Stimulated activated CD8-positive, alpha-beta memory T cell treated with anti-CD3 and anti-CD28 coated beads, Interleukin-4, amount 100 ng/mL, for 4 hours (primary cell): Measurements from ENCODE around the gene MRPL52.
"Not testable (repeated sequence)": the region's sequence is repeated elsewhere in the genome, so short reads cannot be mapped to it uniquely, and the experiment has no call there.

ENCODE experiments used
- DNase-seq, 2 donors: peaks; one replicate each; pipeline ENCODE4 v3.0.0-alpha.2; 2020; ENCODE audit warnings: low read depth in 2 of 2, low spot score in 1 of 2

MRPL52 gene

DNA sequence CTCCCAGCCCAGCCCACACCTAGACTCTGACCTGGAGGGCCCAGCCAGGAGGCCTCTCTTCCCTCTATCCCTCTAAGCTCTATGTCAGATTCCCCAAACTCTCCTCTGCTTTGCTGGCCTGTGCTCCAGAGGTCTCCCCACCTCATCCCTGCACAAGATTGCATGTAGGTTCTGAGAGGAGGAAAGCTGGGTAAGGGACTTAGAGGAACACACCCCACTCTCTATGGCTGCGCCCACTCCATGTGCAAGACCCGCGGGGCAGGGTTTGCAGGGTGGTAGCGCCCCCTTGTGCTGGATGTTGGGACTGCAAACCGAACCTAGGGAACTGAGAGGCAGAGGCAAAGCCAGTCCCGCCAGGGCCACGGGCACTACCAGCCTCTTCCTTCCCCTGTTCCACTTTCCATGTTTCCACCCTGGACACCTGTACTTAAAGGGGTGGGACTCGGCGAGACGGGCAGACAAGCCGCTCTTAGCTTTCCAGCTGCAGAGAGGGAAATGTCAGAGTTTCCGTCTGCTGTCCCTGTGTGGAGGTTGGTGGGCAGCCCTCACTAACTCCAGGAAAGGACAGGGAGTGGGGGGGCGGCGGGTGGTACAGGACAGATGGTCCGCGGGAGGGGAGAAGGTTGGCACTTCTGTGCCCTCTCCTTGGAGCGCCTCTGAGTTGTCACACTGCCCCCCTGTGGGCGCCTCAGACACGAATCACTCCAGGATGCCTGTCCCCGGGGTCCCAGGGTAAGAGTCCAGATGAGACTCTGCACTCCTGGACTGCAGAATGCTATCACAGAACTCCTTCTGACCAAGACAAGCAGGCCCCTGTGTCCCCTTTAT lies 23.5 kb downstream of the MRPL52 start:
- peak; percentile 79 to 98 for DNase-seq

DNA sequence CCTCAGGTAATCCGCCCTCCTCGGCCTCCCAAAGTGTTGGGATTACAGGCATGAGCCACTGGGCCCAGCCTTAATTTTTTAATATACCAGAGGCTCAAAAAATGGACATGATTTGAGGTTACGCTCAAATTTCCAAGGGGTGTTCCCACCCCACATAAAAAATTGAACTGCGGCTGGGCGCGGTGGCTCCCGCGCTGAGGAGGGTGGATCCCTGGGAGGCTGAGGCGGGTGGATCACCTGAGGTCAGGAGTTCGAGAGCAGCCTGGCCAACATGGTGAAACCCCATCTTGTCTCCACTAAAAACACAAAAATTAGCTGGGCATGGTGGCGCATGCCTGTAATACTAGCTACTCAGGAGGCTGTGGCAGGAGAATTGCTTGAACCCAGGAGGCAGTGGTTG lies 24.6 kb downstream of the MRPL52 start:
- not testable (repeated sequence) for DNase-seq

DNA sequence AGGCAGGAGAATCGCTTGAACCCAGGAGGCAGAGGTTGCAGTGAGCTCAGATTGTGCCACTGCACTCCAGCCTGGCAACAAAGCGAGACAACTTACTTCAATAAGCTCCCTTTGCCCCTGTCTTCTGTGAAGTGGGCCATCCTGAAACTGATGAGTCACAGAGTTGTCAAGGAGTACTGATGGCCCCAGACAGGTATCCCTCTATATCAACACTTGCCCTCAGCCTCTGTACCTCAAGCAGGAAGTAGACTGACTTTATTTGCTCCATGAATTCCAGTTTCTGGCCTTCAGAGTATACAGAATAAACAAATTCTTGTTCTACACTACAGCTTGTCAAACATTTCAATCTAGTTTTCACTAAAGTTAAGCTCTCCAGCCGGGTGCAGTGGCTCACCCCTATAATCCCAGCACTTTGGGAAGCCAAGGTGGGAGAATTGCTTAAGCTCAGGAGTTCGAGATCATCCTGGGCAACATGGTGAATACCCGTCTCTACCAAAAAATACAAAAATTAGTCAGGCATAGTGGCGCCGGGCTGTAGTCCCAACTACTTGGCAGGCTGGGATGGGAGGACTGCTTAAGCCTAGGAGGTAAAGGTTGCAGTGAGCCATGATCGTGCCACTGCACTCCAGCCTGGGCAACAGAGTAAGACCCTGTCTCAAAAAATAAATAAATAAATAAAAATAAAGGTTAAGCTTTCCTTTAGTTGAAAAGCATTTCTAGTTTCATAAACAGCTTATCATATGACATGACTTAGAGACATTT lies 25.5 kb downstream of the MRPL52 start:
- DNase-seq, result no peak

DNA sequence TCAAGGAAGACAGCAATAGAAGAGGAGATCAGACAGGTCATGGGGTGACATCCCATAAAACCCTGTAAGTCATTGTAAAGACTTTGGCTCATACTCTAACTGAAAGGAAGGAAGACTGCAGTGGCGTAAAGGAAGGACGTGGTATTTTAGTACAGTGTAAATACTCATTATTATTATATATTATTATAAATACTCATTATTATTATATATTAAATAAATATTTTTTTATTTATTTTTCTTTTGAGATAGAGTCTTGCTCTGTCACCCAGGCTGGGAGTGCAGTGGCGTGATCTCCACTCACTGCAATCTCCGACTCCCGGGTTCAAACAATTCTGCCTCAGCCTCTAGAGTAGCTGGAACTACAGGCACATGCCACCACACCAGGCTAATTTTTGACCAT lies 26.7 kb downstream of the MRPL52 start:
- no peak for DNase-seq

DNA sequence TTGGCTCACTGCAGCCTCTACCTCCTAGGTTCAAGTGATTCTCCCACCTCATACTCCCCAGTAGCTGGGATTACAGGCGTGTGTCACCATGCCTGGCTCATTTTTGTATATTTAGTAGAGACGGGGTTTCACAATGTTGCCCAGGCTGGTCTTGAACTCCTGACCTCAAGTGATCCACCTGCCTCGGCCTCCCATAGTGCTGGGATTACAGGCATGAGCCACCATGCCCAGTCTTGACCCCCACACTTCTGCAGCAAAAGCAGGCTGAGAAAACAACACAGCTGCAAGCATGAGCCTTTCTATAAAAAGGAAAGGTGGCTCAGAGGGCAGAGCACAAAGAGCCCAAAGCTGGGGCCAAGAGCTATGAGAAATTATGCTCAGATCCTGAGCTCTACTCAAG lies 30.7 kb downstream of the MRPL52 start:
- DNase-seq, result not testable (repeated sequence)

DNA sequence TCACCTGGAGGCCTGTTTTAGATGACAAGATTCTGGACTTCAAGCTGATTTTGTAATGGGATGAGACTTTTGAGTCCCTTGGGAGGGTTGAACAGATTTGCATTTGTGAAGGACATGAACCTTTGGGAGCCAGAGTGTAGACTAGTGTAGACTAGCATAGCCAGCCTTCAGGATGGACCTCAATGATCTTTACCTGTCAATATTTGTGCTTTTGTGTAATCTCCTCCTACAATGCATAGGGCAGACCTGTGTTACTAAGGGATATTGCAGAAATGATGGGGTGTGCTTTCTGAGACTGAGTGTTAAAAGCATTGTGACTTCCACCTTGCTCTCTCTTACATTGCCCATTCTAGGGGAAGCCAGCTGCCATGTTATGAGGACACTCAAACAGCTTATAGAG lies 32.0 kb downstream of the MRPL52 start:
- no peak for DNase-seq

DNA sequence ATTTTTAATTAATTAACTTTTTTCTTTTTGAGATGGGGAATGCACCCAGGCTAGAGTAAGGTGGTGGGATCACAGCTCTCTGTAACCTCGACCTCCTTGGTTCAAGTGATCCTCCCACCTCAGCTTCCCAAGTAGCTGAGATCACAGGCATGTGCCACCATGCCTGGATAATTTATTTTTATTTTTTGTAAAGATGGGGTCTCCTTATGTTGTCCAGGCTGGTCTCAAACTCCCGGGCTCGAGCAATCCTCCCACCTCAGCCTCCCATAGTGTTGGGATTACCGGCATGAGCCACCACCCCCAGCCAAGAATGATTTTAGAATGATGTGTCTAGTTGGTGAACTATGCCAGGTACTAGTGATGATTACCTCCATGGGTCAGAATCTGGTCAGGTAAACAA lies 35.3 kb downstream of the MRPL52 start:
- DNase-seq, result no peak

DNA sequence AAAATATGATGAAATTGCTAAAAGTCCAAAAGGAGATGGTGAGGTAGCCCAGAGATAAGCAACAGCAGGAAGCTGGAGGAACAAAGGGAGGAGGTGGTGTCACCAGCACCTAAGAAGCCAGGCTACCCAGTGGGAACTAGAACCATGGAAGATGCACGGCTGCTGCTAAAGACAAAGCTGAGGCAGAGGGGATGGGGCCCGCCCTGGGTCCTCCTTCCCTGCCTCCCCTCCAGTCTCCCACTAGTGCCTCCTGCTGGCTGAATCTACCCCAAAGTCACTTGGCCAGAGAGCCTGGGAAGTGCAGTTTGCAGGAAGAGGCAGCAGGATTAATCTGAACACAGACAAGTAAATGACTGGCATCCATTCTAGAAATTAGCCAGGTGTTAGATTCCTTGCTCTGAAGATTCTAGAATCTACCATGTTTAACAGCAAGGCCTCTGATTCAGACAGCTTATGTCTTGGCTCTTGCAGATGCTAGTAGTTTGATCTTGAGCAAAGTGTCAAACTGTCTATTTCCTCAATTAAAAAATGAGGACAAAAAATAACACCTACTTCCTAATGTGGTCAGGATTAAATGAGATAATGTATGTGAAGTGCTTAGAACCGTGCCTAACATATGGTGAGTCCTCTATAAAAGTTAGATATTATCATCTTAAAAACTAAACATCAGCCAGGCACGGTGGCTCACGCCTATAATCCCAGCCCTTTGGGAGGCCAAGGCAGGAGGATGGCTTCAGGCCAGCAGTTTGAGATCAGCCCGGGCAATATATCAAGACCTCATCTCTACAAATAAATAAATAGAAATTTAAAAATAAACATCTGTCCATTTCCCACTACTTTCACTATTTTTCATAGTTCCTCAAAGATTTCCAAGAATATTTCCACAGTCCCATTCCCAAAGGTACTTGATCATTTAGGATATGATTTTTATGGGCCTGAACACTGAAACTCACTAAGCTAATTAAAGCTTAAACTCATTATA lies 36.0 kb downstream of the MRPL52 start:
- no peak for DNase-seq

DNA sequence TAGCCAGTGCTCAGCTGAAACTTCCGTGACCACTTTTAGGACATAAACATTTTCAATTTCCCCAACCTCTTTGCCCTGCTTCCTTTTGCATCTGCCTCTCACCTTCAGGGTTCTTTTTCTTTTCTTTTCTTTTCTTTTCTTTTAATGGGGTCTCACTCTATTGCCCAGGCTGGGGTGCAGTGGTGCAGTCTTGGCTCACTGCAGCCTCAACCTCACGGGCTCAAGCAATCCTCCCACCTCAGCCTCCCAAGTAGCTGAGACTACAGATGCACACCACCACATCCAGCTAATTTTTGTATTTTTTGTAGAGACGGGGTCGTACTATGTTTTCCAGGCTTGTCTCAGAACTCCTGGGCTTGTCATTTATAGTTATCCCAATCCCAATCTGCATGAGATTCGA lies 37.2 kb downstream of the MRPL52 start:
- no peak for DNase-seq

DNA sequence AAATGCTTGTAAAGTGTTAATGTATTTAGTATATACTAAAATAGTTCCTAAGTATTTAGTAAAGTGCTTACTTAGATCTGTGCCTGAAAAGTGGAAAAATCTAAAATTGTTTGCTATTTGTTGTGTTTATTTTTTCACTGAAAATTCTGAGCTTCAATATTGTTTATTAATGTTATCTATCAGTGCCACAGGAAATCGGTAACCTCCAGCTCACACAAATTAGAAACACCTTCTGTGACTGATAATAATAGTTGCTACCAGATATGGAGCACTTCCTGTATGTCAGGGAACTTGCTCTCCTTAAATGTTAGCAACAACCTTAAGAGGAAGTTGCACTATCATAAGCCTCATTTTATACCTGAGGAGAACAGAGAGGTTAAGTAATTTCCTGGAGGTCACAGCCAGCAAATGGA lies 41.1 kb downstream of the MRPL52 start:
- no peak for DNase-seq

DNA sequence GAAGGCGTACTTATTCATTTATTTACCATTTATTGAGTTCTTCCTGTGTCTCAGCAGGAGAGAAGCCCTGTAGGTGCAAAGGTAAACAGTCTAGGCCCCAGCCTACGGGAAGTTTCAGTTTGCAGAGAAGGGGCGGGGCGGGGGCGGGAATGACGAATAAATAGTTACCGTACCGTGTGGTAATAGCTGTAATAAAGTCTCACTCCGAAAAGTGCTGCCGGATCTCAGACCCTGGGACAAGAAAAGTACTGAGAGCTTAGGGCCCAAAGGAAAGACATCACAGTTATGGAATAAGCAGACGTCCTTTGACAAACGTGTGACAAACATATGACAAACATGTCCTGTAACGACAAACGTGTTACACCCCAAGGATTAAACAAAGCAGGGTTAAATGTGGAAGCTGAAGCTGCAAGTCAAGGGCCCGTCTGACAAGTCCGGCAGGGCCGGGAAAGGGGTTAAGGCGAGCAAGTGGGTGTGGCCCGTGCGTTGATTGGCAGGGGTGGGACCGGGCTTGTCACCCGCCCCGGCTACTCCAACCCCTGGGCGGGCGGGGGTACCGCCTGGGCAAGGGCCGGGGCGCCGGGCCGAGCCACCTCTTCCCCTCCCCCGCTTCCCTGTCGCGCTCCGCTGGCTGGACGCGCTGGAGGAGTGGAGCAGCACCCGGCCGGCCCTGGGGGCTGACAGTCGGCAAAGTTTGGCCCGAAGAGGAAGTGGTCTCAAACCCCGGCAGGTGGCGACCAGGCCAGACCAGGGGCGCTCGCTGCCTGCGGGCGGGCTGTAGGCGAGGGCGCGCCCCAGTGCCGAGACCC lies 41.7 kb downstream of the MRPL52 start, which contains the start of gene LRP10:
TSS of gene LRP10 (plus strand) at position 517 of the 809 bp plus-strand sequence. CDS start 564 bp downstream, outside the sequence.
- peak; percentile 48 to 52 for DNase-seq

DNA sequence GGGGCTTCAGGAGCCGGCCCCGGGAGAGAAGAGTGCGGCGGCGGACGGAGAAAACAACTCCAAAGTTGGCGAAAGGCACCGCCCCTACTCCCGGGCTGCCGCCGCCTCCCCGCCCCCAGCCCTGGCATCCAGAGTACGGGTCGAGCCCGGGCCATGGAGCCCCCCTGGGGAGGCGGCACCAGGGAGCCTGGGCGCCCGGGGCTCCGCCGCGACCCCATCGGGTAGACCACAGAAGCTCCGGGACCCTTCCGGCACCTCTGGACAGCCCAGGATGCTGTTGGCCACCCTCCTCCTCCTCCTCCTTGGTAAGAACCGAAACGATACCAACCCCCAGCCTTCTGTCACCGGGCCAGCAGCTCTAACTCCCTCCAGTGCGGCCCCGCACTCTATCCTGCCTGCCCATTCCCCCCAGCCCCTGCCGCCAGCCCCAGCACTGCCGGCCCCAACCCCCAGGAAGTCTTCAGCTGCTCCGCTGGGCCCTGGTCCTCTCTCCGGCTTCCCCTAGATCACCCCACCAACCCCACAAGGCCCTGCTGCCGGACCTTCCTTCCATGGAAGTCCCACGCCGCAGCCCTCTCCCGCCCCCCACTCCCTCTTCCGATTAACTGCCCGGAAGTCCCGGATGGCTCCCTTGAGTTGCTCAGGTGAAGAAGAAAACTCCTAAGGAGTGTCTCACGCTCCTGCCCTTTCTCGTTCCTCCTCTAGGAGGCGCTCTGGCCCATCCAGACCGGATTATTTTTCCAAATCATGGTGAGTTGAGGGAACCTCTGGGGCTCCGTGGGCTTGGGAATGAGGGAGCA lies 42.5 kb downstream of the MRPL52 start:
- peak; percentile 43 to 57 for DNase-seq

DNA sequence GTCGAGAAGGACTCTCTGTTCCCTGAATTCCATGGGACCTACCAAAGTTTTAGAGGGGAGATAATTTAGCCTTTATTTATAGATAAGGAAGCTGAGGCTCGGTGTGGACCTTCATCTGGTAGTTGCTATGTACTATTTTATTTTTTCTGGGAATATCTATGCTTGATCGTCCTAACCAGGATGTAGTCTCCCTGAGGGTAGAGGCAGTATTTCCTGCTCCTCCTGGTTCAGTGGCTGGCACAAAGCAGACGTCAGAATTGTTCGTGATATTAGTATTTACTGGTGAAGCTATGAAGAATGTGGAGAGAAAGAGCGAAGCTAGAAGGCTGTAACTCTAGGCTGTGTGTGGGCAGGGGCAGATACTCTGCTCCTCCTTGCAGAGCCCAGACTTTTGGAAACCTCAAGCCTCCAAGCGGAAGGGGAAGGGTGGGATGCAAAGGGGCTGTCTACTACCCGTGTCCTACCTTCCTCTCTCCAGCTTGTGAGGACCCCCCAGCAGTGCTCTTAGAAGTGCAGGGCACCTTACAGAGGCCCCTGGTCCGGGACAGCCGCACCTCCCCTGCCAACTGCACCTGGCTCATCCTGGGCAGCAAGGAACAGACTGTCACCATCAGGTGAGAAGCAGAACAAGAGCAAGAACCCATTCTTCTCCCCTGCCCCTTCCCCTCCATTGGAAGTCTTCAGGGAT lies 43.3 kb downstream of the MRPL52 start:
- no peak for DNase-seq

DNA sequence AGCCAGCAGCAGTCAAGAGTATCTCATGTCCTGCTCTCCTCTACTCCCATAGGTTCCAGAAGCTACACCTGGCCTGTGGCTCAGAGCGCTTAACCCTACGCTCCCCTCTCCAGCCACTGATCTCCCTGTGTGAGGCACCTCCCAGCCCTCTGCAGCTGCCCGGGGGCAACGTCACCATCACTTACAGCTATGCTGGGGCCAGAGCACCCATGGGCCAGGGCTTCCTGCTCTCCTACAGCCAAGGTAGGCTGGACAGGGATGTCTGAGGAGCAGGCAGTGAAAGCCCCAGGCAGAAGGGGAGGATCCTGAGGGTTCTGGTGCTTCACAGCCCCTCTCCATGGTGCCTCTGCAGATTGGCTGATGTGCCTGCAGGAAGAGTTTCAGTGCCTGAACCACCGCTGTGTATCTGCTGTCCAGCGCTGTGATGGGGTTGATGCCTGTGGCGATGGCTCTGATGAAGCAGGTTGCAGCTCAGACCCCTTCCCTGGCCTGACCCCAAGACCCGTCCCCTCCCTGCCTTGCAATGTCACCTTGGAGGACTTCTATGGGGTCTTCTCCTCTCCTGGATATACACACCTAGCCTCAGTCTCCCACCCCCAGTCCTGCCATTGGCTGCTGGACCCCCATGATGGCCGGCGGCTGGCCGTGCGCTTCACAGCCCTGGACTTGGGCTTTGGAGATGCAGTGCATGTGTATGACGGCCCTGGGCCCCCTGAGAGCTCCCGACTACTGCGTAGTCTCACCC lies 45.5 kb downstream of the MRPL52 start:
- no peak for DNase-seq

DNA sequence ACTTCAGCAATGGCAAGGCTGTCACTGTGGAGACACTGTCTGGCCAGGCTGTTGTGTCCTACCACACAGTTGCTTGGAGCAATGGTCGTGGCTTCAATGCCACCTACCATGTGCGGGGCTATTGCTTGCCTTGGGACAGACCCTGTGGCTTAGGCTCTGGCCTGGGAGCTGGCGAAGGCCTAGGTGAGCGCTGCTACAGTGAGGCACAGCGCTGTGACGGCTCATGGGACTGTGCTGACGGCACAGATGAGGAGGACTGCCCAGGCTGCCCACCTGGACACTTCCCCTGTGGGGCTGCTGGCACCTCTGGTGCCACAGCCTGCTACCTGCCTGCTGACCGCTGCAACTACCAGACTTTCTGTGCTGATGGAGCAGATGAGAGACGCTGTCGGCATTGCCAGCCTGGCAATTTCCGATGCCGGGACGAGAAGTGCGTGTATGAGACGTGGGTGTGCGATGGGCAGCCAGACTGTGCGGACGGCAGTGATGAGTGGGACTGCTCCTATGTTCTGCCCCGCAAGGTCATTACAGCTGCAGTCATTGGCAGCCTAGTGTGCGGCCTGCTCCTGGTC lies 46.1 kb downstream of the MRPL52 start:
- DNase-seq, result no peak

DNA sequence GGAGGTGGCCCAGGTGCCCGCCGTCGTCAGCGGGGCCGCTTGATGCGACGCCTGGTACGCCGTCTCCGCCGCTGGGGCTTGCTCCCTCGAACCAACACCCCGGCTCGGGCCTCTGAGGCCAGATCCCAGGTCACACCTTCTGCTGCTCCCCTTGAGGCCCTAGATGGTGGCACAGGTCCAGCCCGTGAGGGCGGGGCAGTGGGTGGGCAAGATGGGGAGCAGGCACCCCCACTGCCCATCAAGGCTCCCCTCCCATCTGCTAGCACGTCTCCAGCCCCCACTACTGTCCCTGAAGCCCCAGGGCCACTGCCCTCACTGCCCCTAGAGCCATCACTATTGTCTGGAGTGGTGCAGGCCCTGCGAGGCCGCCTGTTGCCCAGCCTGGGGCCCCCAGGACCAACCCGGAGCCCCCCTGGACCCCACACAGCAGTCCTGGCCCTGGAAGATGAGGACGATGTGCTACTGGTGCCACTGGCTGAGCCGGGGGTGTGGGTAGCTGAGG lies 47.4 kb downstream of the MRPL52 start:
- no peak for DNase-seq
